ENCODE measurements around the gene CFAP210. TPM values are rescaled to one million over a fixed set of nuclear protein-coding genes. Genes with fewer than 3 reads are reported as not detected.

Gene CFAP210
- total and polyA plus RNA-seq, 9 of the 15 experiments (the other 6 are each of a cell fraction or from before 2014, with no cell fraction given): 0.75 to 3.6 (median 1.3) TPM

- peak; percentile 84; the same call in 1 of the 2 replicates for TF ChIP-seq CLOCK (CRISPR knock-in tag; IDR thresholded peaks at IDR 0.05; ENCODE audit: borderline replicate concordance)
- TF ChIP-seq OTX1 (CRISPR knock-in tag; IDR thresholded peaks at IDR 0.05): peak; percentile 98
- 0 out of 2 replicates have a peak, but pooled peaks have one; percentile 61 for TF ChIP-seq ZNF551 (CRISPR knock-in tag; IDR thresholded peaks at IDR 0.05)
- TF ChIP-seq MAFG (tag; conservative IDR thresholded peaks at IDR 0.05): peak; percentile 97
- peak; percentile 97 for TF ChIP-seq NR2F6 (CRISPR knock-in tag; IDR thresholded peaks at IDR 0.05)
- TF ChIP-seq E2F6 (IDR thresholded peaks at IDR 0.05; ENCODE audit: borderline replicate concordance in 1 of 2, extremely low read depth in 1 of 2, insufficient read depth in 1 of 2, insufficient read length in 1 of 2, low read depth in 1 of 2, low read length in 1 of 2, poor library complexity in 1 of 2, severe bottlenecking in 1 of 2): no peak
- TF ChIP-seq BDP1 (IDR thresholded peaks at IDR 0.05; ENCODE audit: insufficient read depth, insufficient read length): no peak
- TF ChIP-seq ELF2 (CRISPR knock-in tag; IDR thresholded peaks at IDR 0.05): peak; percentile 66
- peak; percentile 91 for TF ChIP-seq ZFP1 (CRISPR knock-in tag; IDR thresholded peaks at IDR 0.05)
- TF ChIP-seq RNF219 (CRISPR knock-in tag; IDR thresholded peaks at IDR 0.05): no peak
- peak; percentile 98 for TF ChIP-seq CUX1 (CRISPR knock-in tag; IDR thresholded peaks at IDR 0.05)
- TF ChIP-seq TAF7 (tag; IDR thresholded peaks at IDR 0.05): peak; percentile 94
- no peak for TF ChIP-seq ESRRA (IDR thresholded peaks at IDR 0.05; ENCODE audit: borderline replicate concordance, low read depth)
These were observed 17.7 kb upstream of the CFAP210 start (continued) for GRCh38 chr2:169711751-169712509.
